Inflammatory macrophage treated with lipopolysaccharide for 4 hours (primary cell): ENCODE measurements around the gene KCNQ1.

Experiments
- DNase-seq: peaks from one replicate; pipeline ENCODE4 v3.0.0-alpha.2; 2020

Gene KCNQ1

GRCh38 chr11:2818021-2818420 lies 373.2 kb downstream of the KCNQ1 start:
- DNase-seq = no peak

- no peak for DNase-seq
Observed at GRCh38 chr11:2818503-2818902, 373.7 kb downstream of the KCNQ1 start.

- DNase-seq = no peak
Observed at GRCh38 chr11:2819316-2819715, 374.5 kb downstream of the KCNQ1 start.

DNA sequence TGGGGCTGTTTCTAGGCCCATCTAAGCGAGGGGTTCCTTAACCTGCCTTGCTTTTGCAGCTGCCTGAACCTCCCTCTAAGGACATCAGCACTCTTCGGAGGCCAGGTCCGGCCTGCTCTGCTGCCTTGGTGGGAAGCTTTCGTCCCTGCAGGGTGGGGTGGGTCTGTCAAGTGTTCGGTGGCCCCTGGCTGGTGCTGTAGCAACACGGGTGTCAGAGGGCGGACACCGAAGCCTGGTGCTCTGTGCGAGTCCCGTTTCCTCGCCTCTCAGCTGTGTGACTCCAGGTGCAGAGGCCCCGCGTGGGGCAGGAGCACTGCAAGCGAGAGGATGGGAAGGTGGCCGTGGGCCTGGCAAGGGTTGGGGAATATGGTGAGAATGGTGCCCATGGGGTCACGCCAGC lies 376.2 kb downstream of the KCNQ1 start:
- DNase-seq = no peak

- DNase-seq = no peak
Observed at GRCh38 chr11:2821891-2822290, 377.1 kb downstream of the KCNQ1 start.

DNA sequence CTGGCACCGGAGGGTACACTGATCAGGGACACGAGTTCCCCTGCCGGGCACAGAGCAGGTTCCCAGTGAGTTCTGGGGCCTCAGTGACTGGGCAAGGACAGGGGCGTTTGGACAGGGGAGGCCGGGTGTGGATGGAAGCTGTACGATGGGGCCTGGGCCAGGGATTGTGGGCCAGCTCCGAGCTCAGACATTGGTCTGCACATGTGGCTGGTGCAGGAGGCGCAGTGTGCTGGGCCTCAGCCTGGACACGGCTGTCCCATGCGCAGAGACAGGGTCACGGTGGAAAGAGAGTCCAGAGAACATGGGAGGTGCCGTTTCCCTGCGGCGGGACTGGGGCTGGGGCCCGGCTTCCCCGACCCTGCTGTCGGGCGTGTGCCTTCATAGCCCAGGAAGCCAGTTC lies 380.0 kb downstream of the KCNQ1 start:
- no peak for DNase-seq

- DNase-seq = peak; percentile 10
Observed at GRCh38 chr11:2825261-2825888, 380.6 kb downstream of the KCNQ1 start.

DNA sequence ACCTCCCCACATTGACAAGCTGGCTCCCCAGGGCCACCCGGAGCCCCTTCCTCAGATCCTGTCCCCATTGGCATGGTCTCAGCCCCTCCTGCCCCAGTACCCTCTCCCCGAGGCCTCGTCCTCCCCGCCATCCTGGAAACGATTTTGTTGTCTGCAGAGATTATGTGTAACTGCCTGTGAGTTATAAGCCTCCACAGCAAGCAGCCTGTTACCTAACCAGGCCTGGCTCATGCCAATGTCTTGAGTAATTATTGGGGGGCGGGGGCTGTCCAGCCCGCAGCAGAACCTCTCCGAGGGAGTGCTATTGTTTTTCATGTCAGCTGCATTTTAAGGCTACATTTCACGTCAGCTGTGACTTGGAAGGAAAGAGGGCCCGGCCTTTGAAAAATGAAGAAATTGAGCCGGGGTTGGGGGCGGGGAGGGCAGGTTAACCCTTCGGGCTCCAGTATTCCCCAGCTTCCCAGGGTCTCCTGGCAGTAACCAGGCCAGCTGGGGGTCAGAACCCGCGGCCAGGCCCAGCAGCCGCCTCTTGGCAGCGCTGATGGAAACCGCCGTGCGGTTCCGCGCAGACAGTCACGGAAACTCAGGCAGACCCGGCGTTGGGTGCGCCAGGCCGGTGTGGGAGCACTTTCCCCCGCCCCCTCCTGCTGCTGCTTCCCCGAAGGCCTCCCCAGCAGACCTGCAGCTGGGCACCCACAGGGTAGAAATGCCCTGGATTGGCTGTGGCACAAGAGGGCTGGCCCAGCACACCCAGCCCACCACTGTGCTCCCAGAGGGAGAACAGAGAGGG lies 381.3 kb downstream of the KCNQ1 start:
- DNase-seq = peak; percentile 81

DNA sequence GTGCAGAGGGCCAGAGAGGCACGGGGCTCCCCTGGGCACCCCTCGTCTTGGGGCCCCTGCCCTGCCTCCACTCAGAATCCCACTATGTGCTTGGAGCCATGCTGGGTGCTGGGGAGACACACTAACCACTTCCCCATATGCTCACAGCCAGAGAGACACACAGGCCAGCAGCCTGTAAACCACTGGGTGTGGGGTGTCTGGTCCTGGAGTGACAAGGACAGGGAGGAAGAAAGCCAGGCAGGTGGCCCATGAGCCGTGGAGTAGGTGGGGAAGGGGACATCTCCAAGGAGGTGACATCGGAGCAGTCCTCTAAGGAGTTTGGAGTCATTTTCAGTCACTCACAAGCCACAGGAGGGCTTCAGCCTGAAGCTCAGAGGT lies 381.9 kb downstream of the KCNQ1 start:
- peak; percentile 40 for DNase-seq

DNA sequence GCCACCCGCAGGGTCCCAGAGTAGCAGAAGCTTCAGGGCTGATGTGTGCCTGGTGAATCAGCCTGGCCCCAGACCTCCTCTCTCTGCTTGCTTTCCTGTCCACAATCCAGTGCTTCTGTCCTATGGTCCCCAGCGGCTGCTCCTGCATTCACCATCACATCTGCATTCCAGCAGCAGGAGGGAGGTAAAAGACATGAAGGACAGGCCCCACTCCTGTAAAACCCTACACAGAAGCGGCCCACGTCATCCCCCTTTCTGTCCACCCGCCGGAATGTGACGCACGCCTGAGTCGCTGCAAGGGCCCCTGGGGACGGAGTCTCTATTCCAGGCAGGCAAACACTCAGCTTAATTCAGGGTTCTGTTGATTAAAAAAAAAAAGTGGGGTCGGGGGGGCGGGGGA lies 382.4 kb downstream of the KCNQ1 start:
- no peak for DNase-seq

DNA sequence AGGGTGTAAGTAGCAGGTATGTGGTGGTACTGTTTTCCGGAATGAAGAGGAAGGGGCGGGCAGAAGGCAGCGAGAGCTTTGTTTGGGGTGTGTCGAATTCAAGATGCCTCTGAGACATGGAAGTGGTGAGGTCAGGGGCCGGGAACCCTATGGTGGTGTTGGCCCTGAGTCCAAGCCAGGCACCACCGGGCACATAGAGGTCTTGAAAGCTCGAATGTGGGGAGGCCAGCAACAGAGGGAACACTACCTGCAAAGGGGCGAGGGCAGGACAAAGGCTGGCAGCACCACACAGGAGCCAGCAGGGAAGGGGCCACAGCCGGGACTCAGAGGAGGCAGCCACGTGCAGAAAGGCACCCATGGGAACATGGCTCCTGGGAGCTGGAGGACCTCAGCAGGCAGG lies 383.0 kb downstream of the KCNQ1 start:
- no peak for DNase-seq

GRCh38 chr11:2828585-2829330 lies 383.9 kb downstream of the KCNQ1 start:
- DNase-seq = no peak

- no peak for DNase-seq
Observed at GRCh38 chr11:2830030-2830812, 385.4 kb downstream of the KCNQ1 start.

GRCh38 chr11:2830886-2831285 lies 386.1 kb downstream of the KCNQ1 start:
- DNase-seq = no peak

GRCh38 chr11:2831781-2832532 lies 387.1 kb downstream of the KCNQ1 start:
- no peak for DNase-seq

DNA sequence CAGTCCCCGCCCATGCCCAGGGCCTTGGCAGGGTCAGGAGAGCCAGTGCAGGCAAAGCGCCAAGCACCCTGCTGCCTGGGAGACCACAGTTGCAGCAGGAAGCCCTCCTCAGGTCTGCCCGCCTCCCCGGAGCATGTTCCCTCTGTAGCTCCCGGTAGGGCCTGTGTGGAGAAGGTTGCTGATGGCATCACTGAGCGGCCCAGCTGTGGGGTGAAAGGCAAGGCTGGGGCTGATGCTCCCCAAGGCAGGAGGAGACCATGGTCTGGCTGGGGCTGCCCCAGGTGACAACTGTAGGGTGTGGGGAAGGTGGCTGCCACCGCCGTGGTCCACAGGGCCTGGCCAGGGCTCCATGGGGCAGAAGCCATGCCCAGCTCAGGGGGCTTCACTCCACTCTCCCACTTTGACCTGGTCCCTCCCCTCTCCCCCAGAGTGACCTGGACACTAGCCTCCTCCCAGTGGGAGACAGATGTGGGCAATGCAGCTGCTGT lies 387.8 kb downstream of the KCNQ1 start:
- no peak for DNase-seq

- DNase-seq = no peak
Observed at GRCh38 chr11:2833051-2833715, 388.4 kb downstream of the KCNQ1 start.

- no peak for DNase-seq
Observed at GRCh38 chr11:2833716-2834502, 389.1 kb downstream of the KCNQ1 start.

- DNase-seq = no peak
Observed at GRCh38 chr11:2834503-2835273, 389.9 kb downstream of the KCNQ1 start.

DNA sequence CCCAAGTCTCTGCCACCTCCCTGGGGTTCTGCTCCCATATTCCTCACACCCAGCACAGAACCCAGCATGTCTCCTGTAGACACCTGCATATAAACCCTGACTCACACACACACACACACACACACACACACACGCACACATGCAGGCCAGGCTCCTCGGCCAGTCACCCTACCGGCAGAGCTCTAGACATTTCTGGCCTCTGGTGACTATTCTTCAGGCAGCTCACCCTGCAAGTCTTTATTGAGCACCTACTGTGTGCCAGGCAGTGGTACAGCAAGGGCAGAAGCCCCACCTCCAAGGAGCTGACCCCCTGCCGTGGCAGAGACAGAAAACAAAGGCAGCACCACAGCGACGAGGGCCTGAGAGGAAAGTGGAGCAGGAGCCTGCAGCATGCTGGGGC lies 390.5 kb downstream of the KCNQ1 start:
- no peak for DNase-seq
